H1 (cell line): Measurements from ENCODE around the gene TMEM108. TPM values are rescaled to one million over a fixed set of nuclear protein-coding genes. Genes with fewer than 3 reads are reported as not detected.

Experiments
- CTCF ChIA-PET: fragments of 300-600 bp; sonication (Branson Sonifier 250); formaldehyde crosslinking; loops from one replicate; lab custom pipeline; 2021; ENCODE audit not compliant: partially characterized antibody; lab: Charles Lee
- POLR2A ChIA-PET: fragments of 300-600 bp; sonication (Branson Sonifier 250); formaldehyde crosslinking; loops from one replicate; lab custom pipeline; 2021; ENCODE audit warnings: inconsistent platforms; ENCODE audit not compliant: partially characterized antibody; lab: Charles Lee
- DNase-seq, 2 experiments: peaks; one replicate each; pipeline versions ENCODE4 v3.0.0 to v3.0.0-alpha.2; 2010 to 2022; ENCODE audit warnings: low spot score in 2 of 2, low read depth in 1 of 2, mixed read lengths in 1 of 2
- FAIRE-seq: peaks from 2 replicates; lab custom pipeline; 2011; peaks lifted over from hg19 to GRCh38; lab: Jason Lieb, UNC
- H2AFZ ChIP-seq: 2 replicates; pipeline ENCODE4 v1.8.1; 2012; ENCODE audit warnings: low read length, inconsistent platforms
- H2AK5ac ChIP-seq: 2 replicates; pipeline ENCODE4 v1.6.1; 2013; ENCODE audit warnings: low read depth, low read length
- H2BK120ac ChIP-seq: replicated peaks from 2 replicates; pipeline ENCODE3; 2013; ENCODE audit warnings: low read depth, low read length, inconsistent platforms
- H2BK12ac ChIP-seq: 2 replicates; pipeline ENCODE4 v1.6.1; 2013; ENCODE audit warnings: low read depth, low read length
- H2BK15ac ChIP-seq: 2 replicates; pipeline ENCODE4 v1.6.1; 2013; ENCODE audit warnings: low read length
- H2BK20ac ChIP-seq: 2 replicates; pipeline ENCODE4 v1.6.1; 2013; ENCODE audit warnings: low read length
- H2BK5ac ChIP-seq: 2 replicates; pipeline ENCODE4 v1.6.1; 2013; ENCODE audit warnings: low read depth, low read length
- H3K14ac ChIP-seq: 2 replicates; pipeline ENCODE4 v1.6.1; 2013; ENCODE audit warnings: inconsistent platforms; ENCODE audit not compliant: insufficient read length
- H3K18ac ChIP-seq: 2 replicates; pipeline ENCODE4 v1.6.1; 2013; ENCODE audit warnings: low read length; ENCODE audit errors: extremely low read depth
- H3K23ac ChIP-seq: 2 replicates; pipeline ENCODE4 v1.6.1; 2013; ENCODE audit warnings: inconsistent platforms; ENCODE audit not compliant: insufficient read length
- H3K23me2 ChIP-seq: 2 replicates; pipeline ENCODE4 v1.6.1; 2013; ENCODE audit warnings: low read depth, low read length
- H3K27ac ChIP-seq: 2 replicates; pipeline ENCODE4 v1.6.1; 2011; ENCODE audit warnings: low read depth, low read length, inconsistent platforms
- H3K27me3 ChIP-seq, 4 experiments: replicated peaks in 1 of 4; 1 replicate in 1 of 4; 2 replicates in 3 of 4; pipeline versions ENCODE4 v1.6.1 to v1.8.1; 2011 to 2013; ENCODE audit warnings: low read length in 3 of 4, mild to moderate bottlenecking in 3 of 4, inconsistent platforms in 2 of 4, mixed read lengths in 2 of 4, moderate library complexity in 1 of 4; ENCODE audit not compliant: control insufficient read depth in 3 of 4, insufficient read depth in 3 of 4; ENCODE audit errors: extremely low read depth in 1 of 4
- H3K36me3 ChIP-seq, 4 experiments: 2 replicates each; pipeline versions ENCODE4 v1.6.1 to v1.8.1; 2011 to 2013; ENCODE audit warnings: mild to moderate bottlenecking in 4 of 4, low read length in 3 of 4, moderate library complexity in 2 of 4, control low read depth in 1 of 4, inconsistent platforms in 1 of 4; ENCODE audit not compliant: insufficient read depth in 4 of 4, control insufficient read depth in 2 of 4
- H3K4ac ChIP-seq: replicated peaks from 2 replicates; pipeline ENCODE3; 2013; ENCODE audit warnings: low read length, low read depth, mixed read lengths, inconsistent platforms; ENCODE audit not compliant: insufficient read length
- H3K4me1 ChIP-seq, 4 experiments: replicated peaks in 1 of 4; 1 replicate in 1 of 4; 2 replicates in 3 of 4; pipeline versions ENCODE4 v1.6.1 to v1.8.1; 2011 to 2013; ENCODE audit warnings: low read length in 3 of 4, inconsistent platforms in 2 of 4, mixed read lengths in 1 of 4; ENCODE audit not compliant: insufficient read depth in 4 of 4, control insufficient read depth in 3 of 4
- H3K4me2 ChIP-seq, 2 experiments: 2 replicates each; pipeline versions ENCODE4 v1.6.1 to v1.8.1; 2011 to 2013; ENCODE audit warnings: low read depth in 2 of 2, low read length in 2 of 2, control low read depth in 1 of 2, inconsistent platforms in 1 of 2, mild to moderate bottlenecking in 1 of 2; ENCODE audit not compliant: insufficient read depth in 1 of 2
- H3K4me3 ChIP-seq, 4 experiments: fragments of 200-600, 300-600 bp in 1 of 4; sonication (generic), shearing (Covaris generic), sonication (Bioruptor Twin) in 1 of 4; 2 replicates each; pipeline versions ENCODE4 v1.5.1 to v1.8.1; 2011 to 2016; ENCODE audit warnings: low read length in 4 of 4, low read depth in 3 of 4, control low read depth in 2 of 4, inconsistent platforms in 2 of 4, mild to moderate bottlenecking in 2 of 4, mixed read lengths in 1 of 4, moderate library complexity in 1 of 4; ENCODE audit not compliant: insufficient read depth in 2 of 4; ENCODE audit errors: extremely low read depth in 1 of 4
- H3K56ac ChIP-seq: replicated peaks from 2 replicates; pipeline ENCODE3; 2013; ENCODE audit warnings: low read depth, mild to moderate bottlenecking, mixed read lengths, low read length, inconsistent platforms; ENCODE audit not compliant: insufficient read length
- H3K79me1 ChIP-seq: 2 replicates; pipeline ENCODE4 v1.6.1; 2013; ENCODE audit warnings: low read depth, low read length, control low read depth
- H3K79me2 ChIP-seq, 2 experiments: 2 replicates each; pipeline versions ENCODE4 v1.6.1 to v1.8.1; 2012 to 2013; ENCODE audit warnings: low read length in 2 of 2, mild to moderate bottlenecking in 2 of 2, inconsistent platforms in 1 of 2; ENCODE audit not compliant: insufficient read depth in 2 of 2, control insufficient read depth in 1 of 2
- H3K9ac ChIP-seq, 4 experiments: replicated peaks in 1 of 4; 1 replicate in 1 of 4; 2 replicates in 3 of 4; pipeline versions ENCODE4 v1.6.1 to v1.8.1; 2011 to 2013; ENCODE audit warnings: low read depth in 3 of 4, low read length in 3 of 4, control low read depth in 2 of 4, mild to moderate bottlenecking in 2 of 4, moderate library complexity in 2 of 4, inconsistent platforms in 1 of 4; ENCODE audit errors: extremely low read depth in 1 of 4
- H3K9me3 ChIP-seq, 2 experiments: 2 replicates each; pipeline versions ENCODE4 v1.6.1 to v1.8.1; 2012 to 2013; ENCODE audit warnings: mild to moderate bottlenecking in 2 of 2, moderate library complexity in 2 of 2, control low read depth in 1 of 2, inconsistent platforms in 1 of 2, low read depth in 1 of 2, low read length in 1 of 2, mixed read lengths in 1 of 2; ENCODE audit not compliant: insufficient read depth in 2 of 2
- H4K20me1 ChIP-seq, 2 experiments: replicated peaks in 1 of 2; 2 replicates each; pipeline versions ENCODE3 to v1.8.1; 2011 to 2013; ENCODE audit warnings: inconsistent platforms in 2 of 2, low read length in 2 of 2, mild to moderate bottlenecking in 1 of 2; ENCODE audit not compliant: insufficient read depth in 2 of 2, control insufficient read depth in 1 of 2
- H4K5ac ChIP-seq: 2 replicates; pipeline ENCODE4 v1.6.1; 2013; ENCODE audit warnings: low read length, low read depth, mixed read lengths, inconsistent platforms; ENCODE audit not compliant: insufficient read length
- H4K8ac ChIP-seq: 2 replicates; pipeline ENCODE4 v1.8.0; 2013; ENCODE audit warnings: mild to moderate bottlenecking, moderate library complexity, low read length, inconsistent platforms; ENCODE audit not compliant: insufficient read depth; ENCODE audit errors: extremely low read depth
- H4K91ac ChIP-seq: replicated peaks from 2 replicates; pipeline ENCODE3; 2013; ENCODE audit warnings: low read length, mixed read lengths, inconsistent platforms; ENCODE audit not compliant: insufficient read length
- ATF3 ChIP-seq: IDR thresholded peaks from 2 replicates; pipeline ENCODE4 v1.6.1; 2011; ENCODE audit warnings: low read depth, mild to moderate bottlenecking, low read length; ENCODE audit not compliant: insufficient read depth
- BRCA1 ChIP-seq: IDR thresholded peaks from 2 replicates; pipeline ENCODE4 v1.6.1; 2012; ENCODE audit warnings: low read depth, low read length, improper control_type of control experiment
- CBX8 ChIP-seq: fragments of 300-800, 300-1000 bp; sonication (generic); IDR thresholded peaks from 2 replicates; pipeline ENCODE4 v1.7.1; 2016; ENCODE audit warnings: low read depth, low read length, borderline replicate concordance
- CHD1 ChIP-seq: IDR thresholded peaks from 2 replicates; pipeline ENCODE4 v1.6.1; 2012; ENCODE audit warnings: low read depth, low read length, improper control_type of control experiment
- CTCF ChIP-seq, 3 experiments: IDR thresholded peaks; 1 replicate in 2 of 3; 2 replicates in 1 of 3; pipeline versions ENCODE4 v1.5.1 to v1.6.1; 2011; ENCODE audit warnings: low read length in 3 of 3, mild to moderate bottlenecking in 3 of 3, inconsistent platforms in 2 of 3, low read depth in 1 of 3, moderate library complexity in 1 of 3; ENCODE audit not compliant: insufficient read depth in 1 of 3; ENCODE audit errors: control extremely low read depth in 1 of 3
- JUND ChIP-seq: IDR thresholded peaks from 2 replicates; pipeline ENCODE4 v1.6.1; 2011; ENCODE audit warnings: mild to moderate bottlenecking, improper control_type of control experiment, low read length
- SIRT6 ChIP-seq: IDR thresholded peaks from one replicate; pipeline ENCODE4 v1.7.1; 2012; ENCODE audit warnings: low read length, inconsistent platforms
- SP4 ChIP-seq: IDR thresholded peaks from 2 replicates; pipeline ENCODE4 v1.6.1; 2012; ENCODE audit warnings: low read length, inconsistent platforms
- SRF ChIP-seq: IDR thresholded peaks from 2 replicates; pipeline ENCODE4 v1.6.1; 2011; ENCODE audit warnings: mild to moderate bottlenecking, low read depth, low read length, moderate library complexity
- TAF1 ChIP-seq: IDR thresholded peaks from 2 replicates; pipeline ENCODE4 v1.6.1; 2011; ENCODE audit warnings: mild to moderate bottlenecking, low read depth, low read length
- TBP ChIP-seq: IDR thresholded peaks from 2 replicates; pipeline ENCODE4 v1.6.1; 2011; ENCODE audit warnings: low read depth, low read length, improper control_type of control experiment
- TEAD4 ChIP-seq: IDR thresholded peaks from 2 replicates; pipeline ENCODE4 v1.6.1; 2012; ENCODE audit warnings: low read depth, low read length, inconsistent platforms, mixed read lengths
- ZNF274 ChIP-seq: IDR thresholded peaks from 2 replicates; pipeline ENCODE4 v1.7.0; 2012; ENCODE audit warnings: low read length, borderline replicate concordance; ENCODE audit errors: extremely low read depth
- WGBS, 2 experiments: shearing (Covaris generic) in 1 of 2; methylation state at CpG; one replicate each; pipeline versions ENCODE4 v1.1.6 to v1.1.7; 2013 to 2015; ENCODE audit warnings: low lambda C conversion rate in 2 of 2, mixed read lengths in 2 of 2, inconsistent platforms in 1 of 2, low coverage in 1 of 2, missing lambda C conversion rate in 1 of 2; ENCODE audit not compliant: insufficient replicate concordance in 2 of 2, insufficient coverage in 1 of 2, insufficient read length in 1 of 2; ENCODE audit errors: extremely low coverage in 1 of 2, missing lambda C conversion rate in 1 of 2; 5-methylcytosine and 5-hydroxymethylcytosine counted together
- polyA plus RNA-seq, 7 experiments: library from polyadenylated mRNA; depleted of rRNA in 3 of 7; stranded (reverse) in 5 of 7; unstranded in 2 of 7; fragments of >200 nt in 5 of 7; fragments of 200-250 nt in 2 of 7; gene quantifications; 1 replicate in 5 of 7; 2 replicates in 1 of 7; 4 replicates in 1 of 7; pipeline versions ENCODE4 v1.2.1 to v1.2.3, GENCODE V29; 2011 to 2013; ENCODE audit warnings: missing spikeins in 2 of 7, mixed read lengths in 2 of 7
- total RNA-seq: library from RNA; stranded (reverse); fragmentation: NEBNext Ultra II Directional; extraction: Animal tissue kit (Norgen Biotek cat#: 25700); gene quantifications from 2 replicates; pipeline ENCODE4 v1.2.1, GENCODE V29; 2021

TMEM108 gene
- total and polyA plus RNA-seq, 2 of the 8 experiments (the other 6 are each of a cell fraction or from before 2014, with no cell fraction given), result 14.3 to 16.2 TPM

- no peaks in the 10 kb centered on the region for H4K20me1 ChIP-seq
- no peak overlapping the region for H3K27ac ChIP-seq
- H3K9me3 ChIP-seq, result no peaks in the 10 kb centered on the region
- POLR2A ChIA-PET, result no interaction called here
- H3K23me2 ChIP-seq, result peaks cover 4% of the 10 kb centered on the region; the same call in 1 of the 2 replicates
- FAIRE-seq (no peak), DNase-seq (no peak)
- no peak overlapping the region for H4K8ac ChIP-seq
- no peak overlapping the region for H3K4ac ChIP-seq
- no peak overlapping the region for H4K5ac ChIP-seq
- H2BK12ac ChIP-seq, result no peak overlapping the region
- no peak overlapping the region for H3K14ac ChIP-seq
- H2AK5ac ChIP-seq, result no peak overlapping the region
- no peak overlapping the region for H2AFZ ChIP-seq
- no peak overlapping the region for H2BK15ac ChIP-seq
- no peak overlapping the region for H3K23ac ChIP-seq
- no peak overlapping the region for H3K4me2 ChIP-seq
- H3K4me1 ChIP-seq, result no peaks in the 10 kb centered on the region
- H2BK120ac ChIP-seq, result no peak overlapping the region
- H3K79me1 ChIP-seq, result no peaks in the 10 kb centered on the region
- H3K9ac ChIP-seq, result no peak overlapping the region
- no peaks in the 10 kb centered on the region; a peak in 1 of 7 replicates for H3K27me3 ChIP-seq
- H3K36me3 ChIP-seq, result no peaks in the 10 kb centered on the region
- no peak overlapping the region for H2BK5ac ChIP-seq
- H3K18ac ChIP-seq, result no peak overlapping the region
- no peak overlapping the region for H2BK20ac ChIP-seq
- H3K4me3 ChIP-seq, result no peak overlapping the region
- WGBS, 2 experiments, result 87% methylated on average over 7 of the region's 7 CpGs; no CpG with 5 or more reads in 1 of the 2 experiments
- H3K56ac ChIP-seq, result no peak overlapping the region
- H3K79me2 ChIP-seq, result no peaks in the 10 kb centered on the region
- H4K91ac ChIP-seq, result no peak overlapping the region
- CTCF ChIA-PET, result interaction anchor here (0.6 kb wide), 1 partner anchor 25 kb away, joined by 3 read pairs; no protein-coding TSS in a partner anchor
- TF ChIP-seq CBX8 (no peak), SRF (no peak), SIRT6 (no peak), ATF3 (no peak), CHD1 (no peak), CTCF (IDR thresholded peaks at IDR 0.05; ENCODE audit: control extremely low read depth in 1 of 3, insufficient read depth in 1 of 3, low read depth in 1 of 3, low read length in 3 of 3) (no peak), TAF1 (no peak), BRCA1 (no peak), ZNF274 (no peak), TBP (no peak), JUND (no peak), TEAD4 (no peak), SP4 (no peak)
Measured at GRCh38 chr3:133418361-133418760, 380.2 kb downstream of the TMEM108 start.
